ENCODE data around the gene AHSP. TPM values are rescaled to one million over a fixed set of nuclear protein-coding genes. Genes with fewer than 3 reads are reported as not detected.
"Not testable (repeated sequence)": the region's sequence is repeated elsewhere in the genome, so short reads cannot be mapped to it uniquely, and the experiment has no call there.

AHSP gene
- total and polyA plus RNA-seq, 10 of the 15 experiments (the other 5 are each of a cell fraction or from before 2014, with no cell fraction given) = not detected

DNA sequence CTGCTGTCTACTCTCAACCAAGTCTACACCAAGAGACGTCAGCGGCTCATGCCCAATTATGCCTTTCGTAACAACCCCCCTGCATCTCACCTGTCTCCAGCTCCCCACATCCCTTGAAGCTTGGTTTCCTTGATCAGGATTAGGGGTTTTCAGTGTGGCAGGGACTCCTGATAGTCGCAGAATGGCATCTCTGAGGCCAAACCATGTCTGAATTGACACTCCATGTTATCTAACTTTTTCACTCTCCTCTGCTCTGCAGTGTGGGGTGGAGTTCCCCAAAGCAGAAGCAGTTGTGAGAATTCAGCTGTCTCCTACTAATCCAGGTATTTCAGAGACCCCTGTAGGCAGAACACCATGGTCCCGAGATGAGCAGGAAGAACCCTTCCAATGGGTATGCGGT, 5.6 kb upstream of the AHSP start (continued):
- TF ChIP-seq BACH1 (IDR thresholded peaks at IDR 0.05; ENCODE audit: borderline replicate concordance) (no peak), ZNF384 (IDR thresholded peaks at IDR 0.05; ENCODE audit: borderline replicate concordance, low read depth, low read length) (no peak), CEBPB (IDR thresholded peaks at IDR 0.05; ENCODE audit: borderline replicate concordance in 1 of 2, low read depth in 2 of 2, low read length in 2 of 2) (no peak)

DNA sequence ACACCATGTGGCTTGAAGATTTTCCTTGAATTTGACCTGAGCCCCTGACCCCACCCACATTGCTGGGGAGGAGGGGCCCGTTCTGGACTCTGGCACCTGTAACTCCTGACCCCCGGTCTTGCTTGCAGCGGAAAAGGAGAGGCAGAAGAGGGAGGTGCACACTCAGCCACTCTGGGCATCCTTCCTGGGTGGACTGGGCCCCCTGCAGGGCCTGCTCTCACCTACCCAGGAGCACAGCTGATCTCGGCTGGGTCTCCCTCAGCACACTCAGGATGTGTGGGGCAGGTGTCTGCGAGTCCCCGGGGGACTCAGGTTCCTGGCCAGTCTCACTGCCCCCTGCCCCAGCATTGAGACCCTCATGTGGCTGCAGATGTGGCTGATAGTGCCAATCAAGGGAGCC, 3.9 kb upstream of the AHSP start:
- H3K36me3 ChIP-seq (ENCODE audit: control insufficient read depth in 2 of 2, insufficient read depth in 2 of 2, low read length in 1 of 2); H3K27me3 ChIP-seq (replicated peaks in 1 of 2; ENCODE audit: control insufficient read depth in 2 of 2, insufficient read depth in 2 of 2, low read length in 1 of 2); H3K9ac ChIP-seq (ENCODE audit: control insufficient read depth, insufficient read depth, low read length); CTCF ChIA-PET; H4K20me1 ChIP-seq (ENCODE audit: control insufficient read depth, insufficient read depth); H2AFZ ChIP-seq (ENCODE audit: control insufficient read depth, low read depth, low read length); intact Hi-C loops (cut with micrococcal nuclease; ENCODE audit: unreplicated experiment); DNase-seq (ENCODE audit: low read depth, low spot score); ATAC-seq; POLR2A ChIA-PET; H3K4me3 ChIP-seq; H3K4me1 ChIP-seq (ENCODE audit: control insufficient read depth, insufficient read depth, low read length); H3K27ac ChIP-seq (ENCODE audit: control insufficient read depth, insufficient read depth); H3K79me2 ChIP-seq (ENCODE audit: control insufficient read depth, insufficient read depth, low read length); H3K9me3 ChIP-seq (replicated peaks; ENCODE audit: control insufficient read depth, insufficient read depth, low read length); RAD21 ChIA-PET (ENCODE audit: unreplicated experiment); FAIRE-seq; H3K4me2 ChIP-seq (ENCODE audit: control insufficient read depth, insufficient read depth); BruUV-seq (replicated peaks); SMC1A ChIA-PET (ENCODE audit: uncharacterized antibody, unreplicated experiment): not testable (repeated sequence)
- in situ Hi-C loops (cut with MboI) = loop anchor here (5.0 kb wide), 1 partner anchor 49 kb away; no protein-coding TSS in a partner anchor
- WGBS (ENCODE audit: insufficient coverage, insufficient replicate concordance, low lambda C conversion rate, missing lambda C conversion rate) = 45% methylated on average over 5 of the region's 6 CpGs

DNA sequence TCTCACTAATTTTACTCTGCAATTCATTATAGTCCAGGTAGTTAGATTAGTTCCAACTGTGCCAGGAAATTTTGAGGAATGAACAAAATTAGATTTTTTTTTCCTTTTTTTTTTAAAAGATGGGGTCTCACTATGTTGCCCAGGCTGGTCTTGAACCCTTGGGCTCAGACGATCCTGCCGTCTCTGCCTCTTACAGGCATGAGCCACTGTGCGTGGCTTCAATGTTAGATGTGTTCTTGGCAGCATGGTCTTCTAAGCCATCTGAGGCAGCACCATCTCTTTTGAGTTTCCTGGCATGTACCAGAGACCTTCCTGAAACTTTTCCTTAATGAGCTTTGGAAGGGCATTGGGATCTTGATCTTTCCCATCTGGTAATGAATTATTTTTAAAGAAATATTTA, 2.6 kb upstream of the AHSP start:
- ATAC-seq (no peak), DNase-seq (ENCODE audit: low read depth, low spot score) (no peak), FAIRE-seq (no peak)
- no peaks in the 10 kb centered on the region; the same call in 2 of the 3 replicates for H3K9me3 ChIP-seq (replicated peaks; ENCODE audit: control insufficient read depth, insufficient read depth, low read length)
- no peaks in the 10 kb centered on the region for H3K27me3 ChIP-seq (replicated peaks in 1 of 2; ENCODE audit: control insufficient read depth in 2 of 2, insufficient read depth in 2 of 2, low read length in 1 of 2)
- in situ Hi-C loops (cut with MboI) (no loop called here), intact Hi-C loops (cut with micrococcal nuclease; ENCODE audit: unreplicated experiment) (no loop called here)
- no peak overlapping the region for H2AFZ ChIP-seq (ENCODE audit: control insufficient read depth, low read depth, low read length)
- H4K20me1 ChIP-seq (ENCODE audit: control insufficient read depth, insufficient read depth) = no peaks in the 10 kb centered on the region
- no peak overlapping the region for H3K4me2 ChIP-seq (ENCODE audit: control insufficient read depth, insufficient read depth)
- H3K27ac ChIP-seq (ENCODE audit: control insufficient read depth, insufficient read depth) = no peak overlapping the region
- POLR2A ChIA-PET = no interaction called here
- no peaks in the 10 kb centered on the region for H3K79me2 ChIP-seq (ENCODE audit: control insufficient read depth, insufficient read depth, low read length)
- SMC1A ChIA-PET (ENCODE audit: uncharacterized antibody, unreplicated experiment) = no interaction called here
- RAD21 ChIA-PET (ENCODE audit: unreplicated experiment) = no interaction called here
- WGBS (ENCODE audit: insufficient coverage, insufficient replicate concordance, low lambda C conversion rate, missing lambda C conversion rate) = 46% methylated on average over 3 of the region's 3 CpGs
- no peak overlapping the region for H3K4me3 ChIP-seq
- H3K9ac ChIP-seq (ENCODE audit: control insufficient read depth, insufficient read depth, low read length) = no peak overlapping the region
- BruUV-seq (replicated peaks) = no TSS peak
- H3K36me3 ChIP-seq (ENCODE audit: control insufficient read depth in 2 of 2, insufficient read depth in 2 of 2, low read length in 1 of 2) = no peaks in the 10 kb centered on the region
- CTCF ChIA-PET = no interaction called here
- H3K4me1 ChIP-seq (ENCODE audit: control insufficient read depth, insufficient read depth, low read length) = no peaks in the 10 kb centered on the region
- no peak for TF ChIP-seq ZNF384 (IDR thresholded peaks at IDR 0.05; ENCODE audit: borderline replicate concordance, low read depth, low read length)
- no peak for TF ChIP-seq CHD4 (IDR thresholded peaks at IDR 0.05)
- TF ChIP-seq MTA2 (IDR thresholded peaks at IDR 0.05; ENCODE audit: low read depth) = no peak
- TF ChIP-seq NFXL1 (IDR thresholded peaks at IDR 0.05; ENCODE audit: borderline replicate concordance) = no peak
- TF ChIP-seq, protein P1, sequence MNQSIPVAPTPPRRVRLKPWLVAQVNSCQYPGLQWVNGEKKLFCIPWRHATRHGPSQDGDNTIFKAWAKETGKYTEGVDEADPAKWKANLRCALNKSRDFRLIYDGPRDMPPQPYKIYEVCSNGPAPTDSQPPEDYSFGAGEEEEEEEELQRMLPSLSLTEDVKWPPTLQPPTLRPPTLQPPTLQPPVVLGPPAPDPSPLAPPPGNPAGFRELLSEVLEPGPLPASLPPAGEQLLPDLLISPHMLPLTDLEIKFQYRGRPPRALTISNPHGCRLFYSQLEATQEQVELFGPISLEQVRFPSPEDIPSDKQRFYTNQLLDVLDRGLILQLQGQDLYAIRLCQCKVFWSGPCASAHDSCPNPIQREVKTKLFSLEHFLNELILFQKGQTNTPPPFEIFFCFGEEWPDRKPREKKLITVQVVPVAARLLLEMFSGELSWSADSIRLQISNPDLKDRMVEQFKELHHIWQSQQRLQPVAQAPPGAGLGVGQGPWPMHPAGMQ (IDR thresholded peaks at IDR 0.05; ENCODE audit: borderline replicate concordance) = no peak
- no peak for TF ChIP-seq EGR1 (IDR thresholded peaks at IDR 0.05; ENCODE audit: borderline replicate concordance in 1 of 2, low read depth in 2 of 2, low read length in 2 of 2)
- no peak for TF ChIP-seq NR2F1 (conservative IDR thresholded peaks at IDR 0.05)
- no peak for TF ChIP-seq ZNF217 (IDR thresholded peaks at IDR 0.05)
- TF ChIP-seq POLR2AphosphoS5 (IDR thresholded peaks at IDR 0.05; ENCODE audit: low read length) = no peak
- TF ChIP-seq SIX5 (IDR thresholded peaks at IDR 0.05; ENCODE audit: low read depth, low read length, severe bottlenecking) = no peak
- TF ChIP-seq SMAD5 (IDR thresholded peaks at IDR 0.05; ENCODE audit: low read depth) = no peak
- no peak for TF ChIP-seq HDAC6 (IDR thresholded peaks at IDR 0.05; ENCODE audit: unreplicated experiment)

Data from GM12878 (cell line).